AG04450 (cell line): Measurements from ENCODE around the gene SEMA3G. TPM values are rescaled to one million over a fixed set of nuclear protein-coding genes. Genes with fewer than 3 reads are reported as not detected.

ENCODE experiments used
- CTCF ChIA-PET: fragments of 300-600, 350-600 bp; formaldehyde crosslinking; extraction: SDS; loops from one replicate; lab custom pipeline; 2022; ENCODE audit warnings: antibody characterized with exemption, inconsistent platforms; lab: Charles Lee
- POLR2A ChIA-PET: fragments of 350-600 bp; formaldehyde crosslinking; extraction: SDS; loops from one replicate; lab custom pipeline; 2021; ENCODE audit warnings: antibody characterized with exemption, inconsistent platforms; lab: Yijun Ruan, JAX
- DNase-seq: peaks from one replicate; pipeline ENCODE4 v3.0.0-alpha.2; 2011; ENCODE audit warnings: low read depth, low spot score
- H3K27ac ChIP-seq: one replicate; pipeline ENCODE4 v1.5.1; 2012; ENCODE audit warnings: low read depth, low read length, control low read depth
- H3K27me3 ChIP-seq: one replicate; pipeline ENCODE4 v1.6.0; 2012; ENCODE audit warnings: low read length; ENCODE audit not compliant: control insufficient read depth, insufficient read depth
- H3K4me3 ChIP-seq: 2 replicates; pipeline ENCODE4 v1.5.1; 2011; ENCODE audit warnings: mild to moderate bottlenecking, low read depth, low read length, control low read depth
- H3K9me3 ChIP-seq: 2 replicates; pipeline ENCODE4 v1.5.1; 2012; ENCODE audit warnings: low read length; ENCODE audit not compliant: control insufficient read depth, insufficient read depth
- CTCF ChIP-seq: IDR thresholded peaks from 2 replicates; pipeline ENCODE4 v1.5.1; 2011; ENCODE audit warnings: low read depth, low read length, control low read depth, inconsistent platforms
- polyA plus RNA-seq: library from polyadenylated mRNA; depleted of rRNA; stranded (reverse); fragments of >200 nt; gene quantifications from 2 replicates; pipeline ENCODE4 v1.2.3, GENCODE V29; 2011

The SEMA3G gene
- polyA plus RNA-seq, 1 experiment = not detected

GRCh38 chr3:52479037-52479876 is 34.4 kb upstream of the SEMA3G start:
- H3K27ac ChIP-seq = no peak overlapping the region
- CTCF ChIA-PET = no interaction called here

DNA sequence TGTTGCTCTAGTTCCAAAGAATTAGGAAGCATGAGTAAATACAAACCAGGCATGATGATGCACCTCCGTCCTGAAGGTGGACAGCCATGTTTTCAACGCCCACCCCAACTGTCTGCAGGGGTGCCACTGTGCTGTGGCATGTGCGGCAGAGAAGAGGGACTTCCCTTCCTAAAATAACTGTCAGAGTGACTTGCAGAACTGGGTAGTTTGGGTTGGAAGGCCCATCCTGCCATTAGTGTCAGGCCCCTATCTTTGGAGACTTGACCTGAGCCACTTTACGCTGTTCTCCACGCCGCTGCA is 32.8 kb upstream of the SEMA3G start:
- TF ChIP-seq CTCF = no peak
- CTCF ChIA-PET = no interaction called here
- no peak for DNase-seq

More at GRCh38 chr3:52479037-52479876, 34.4 kb upstream of the SEMA3G start:
- POLR2A ChIA-PET = no interaction called here
- no peak overlapping the region for H3K4me3 ChIP-seq
- H3K27me3 ChIP-seq = no peaks in the 10 kb centered on the region
- no peak for TF ChIP-seq CTCF
- no peak for DNase-seq
- no peaks in the 10 kb centered on the region; the same call in 1 of the 2 replicates for H3K9me3 ChIP-seq

GRCh38 chr3:52477076-52477795 is 32.3 kb upstream of the SEMA3G start:
- ChIA-PET CTCF (no interaction called here), POLR2A (no interaction called here)
- Histone ChIP-seq H3K9me3 (no peaks in the 10 kb centered on the region; the same call in 1 of the 2 replicates), H3K27me3 (no peaks in the 10 kb centered on the region), H3K4me3 (no peak overlapping the region), H3K27ac (no peak overlapping the region)
- TF ChIP-seq CTCF = no peak
- DNase-seq = no peak

More for the DNA sequence above, 32.8 kb upstream of the SEMA3G start:
- POLR2A ChIA-PET = no interaction called here
- Histone ChIP-seq H3K27ac (no peak overlapping the region), H3K9me3 (no peaks in the 10 kb centered on the region; the same call in 1 of the 2 replicates), H3K4me3 (no peak overlapping the region), H3K27me3 (no peaks in the 10 kb centered on the region)

DNA sequence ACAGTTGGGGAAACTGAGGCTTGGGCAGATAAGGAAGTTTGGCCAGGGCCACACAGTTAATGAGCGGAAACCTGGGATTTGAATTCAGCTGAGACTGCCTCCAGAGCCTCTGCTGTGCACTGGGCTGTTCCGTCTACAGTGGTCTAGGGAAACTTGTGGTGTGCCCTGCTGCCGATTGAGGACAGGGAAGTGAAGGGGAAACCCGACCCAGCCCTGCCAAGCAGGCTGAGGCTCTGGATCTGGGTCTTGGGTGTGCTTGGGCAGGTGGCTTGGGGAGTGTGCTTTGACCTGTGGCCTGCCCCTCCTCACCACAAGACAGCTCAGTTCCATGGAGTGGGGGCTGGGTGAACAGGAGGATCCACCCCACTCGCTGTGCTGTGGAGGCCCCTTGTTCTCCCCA is 28.1 kb upstream of the SEMA3G start:
- no peak for TF ChIP-seq CTCF
- Histone ChIP-seq H3K9me3 (no peaks in the 10 kb centered on the region), H3K27me3 (no peaks in the 10 kb centered on the region), H3K4me3 (no peak overlapping the region), H3K27ac (no peak overlapping the region)
- DNase-seq = no peak
- ChIA-PET CTCF (interaction anchor here (1.7 to 2.8 kb wide), 3 partner anchors 9 to 135 kb away, joined by 4 to 11 read pairs (median 9); no protein-coding TSS in a partner anchor), POLR2A (interaction anchor here (0.6 kb wide), 1 partner anchor 97 kb away, joined by 9 read pairs; no protein-coding TSS in a partner anchor)
